KG1 (cell line): ENCODE results near the gene SBDS.
"Not testable (repeated sequence)": the region's sequence is repeated elsewhere in the genome, so short reads cannot be mapped to it uniquely, and the experiment has no call there.

Experiments used
- DNase-seq: peaks from one replicate; lab custom pipeline; 2025; lab: John Stamatoyannopoulos, UW

Gene SBDS

DNA sequence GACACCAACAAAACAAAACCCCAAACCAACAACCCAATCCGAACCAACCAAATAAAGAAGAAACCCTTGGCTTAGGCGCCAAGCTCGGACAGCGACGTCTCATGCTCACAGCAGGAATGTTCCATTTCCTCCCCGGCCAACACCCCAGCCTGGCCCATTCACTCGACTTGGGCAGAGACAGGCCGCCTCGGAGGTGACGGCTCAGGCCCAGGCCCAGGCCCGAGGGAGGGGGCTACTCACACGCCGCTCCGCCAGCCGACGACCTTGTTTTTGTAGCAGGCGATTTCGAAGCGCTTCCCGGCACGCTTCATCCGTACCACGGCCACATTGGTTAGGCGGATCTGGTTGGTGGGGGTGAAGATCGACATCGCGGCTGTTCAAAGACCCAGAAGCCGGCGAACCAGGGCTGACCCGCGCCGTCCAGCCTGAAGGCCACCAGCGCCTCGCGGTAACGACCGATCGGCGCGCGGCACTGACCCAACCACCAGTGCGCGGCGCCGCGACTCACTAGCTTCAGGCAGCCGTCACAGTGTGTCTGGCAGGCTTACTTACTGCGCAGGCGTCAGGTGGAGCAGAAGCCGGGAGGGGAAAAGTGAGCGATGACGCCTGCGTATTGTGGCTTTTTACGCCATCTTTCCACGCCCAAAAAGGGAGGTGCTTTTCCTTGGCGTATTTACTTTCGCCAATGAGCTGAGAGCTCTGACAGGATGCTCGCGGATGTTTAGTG is at the start of gene SBDS:
SBDS (minus strand) TSS at position 537 of the 727 bp plus-strand sequence; CDS start at position 368, 169 bp downstream.
- DNase-seq: peak; percentile 97

DNA sequence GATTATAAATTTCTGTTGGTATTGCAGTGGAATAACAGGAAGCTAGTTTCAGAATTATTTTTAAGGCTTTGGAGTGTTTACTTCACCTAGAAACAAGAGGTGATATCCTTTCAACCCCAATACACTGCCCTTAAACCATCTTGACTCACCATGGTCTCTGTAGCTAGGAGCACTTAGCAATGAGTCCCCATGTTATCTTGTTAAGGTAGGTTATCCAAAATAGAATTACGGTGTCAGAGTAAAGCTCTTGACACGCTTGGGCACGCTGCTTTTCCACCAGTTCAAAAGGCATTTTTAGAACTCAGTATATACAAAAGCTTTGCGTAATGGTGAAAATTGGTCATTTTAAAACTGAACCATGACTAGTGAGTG is 48.2 kb upstream of the SBDS start:
- DNase-seq: not testable (repeated sequence)

DNA sequence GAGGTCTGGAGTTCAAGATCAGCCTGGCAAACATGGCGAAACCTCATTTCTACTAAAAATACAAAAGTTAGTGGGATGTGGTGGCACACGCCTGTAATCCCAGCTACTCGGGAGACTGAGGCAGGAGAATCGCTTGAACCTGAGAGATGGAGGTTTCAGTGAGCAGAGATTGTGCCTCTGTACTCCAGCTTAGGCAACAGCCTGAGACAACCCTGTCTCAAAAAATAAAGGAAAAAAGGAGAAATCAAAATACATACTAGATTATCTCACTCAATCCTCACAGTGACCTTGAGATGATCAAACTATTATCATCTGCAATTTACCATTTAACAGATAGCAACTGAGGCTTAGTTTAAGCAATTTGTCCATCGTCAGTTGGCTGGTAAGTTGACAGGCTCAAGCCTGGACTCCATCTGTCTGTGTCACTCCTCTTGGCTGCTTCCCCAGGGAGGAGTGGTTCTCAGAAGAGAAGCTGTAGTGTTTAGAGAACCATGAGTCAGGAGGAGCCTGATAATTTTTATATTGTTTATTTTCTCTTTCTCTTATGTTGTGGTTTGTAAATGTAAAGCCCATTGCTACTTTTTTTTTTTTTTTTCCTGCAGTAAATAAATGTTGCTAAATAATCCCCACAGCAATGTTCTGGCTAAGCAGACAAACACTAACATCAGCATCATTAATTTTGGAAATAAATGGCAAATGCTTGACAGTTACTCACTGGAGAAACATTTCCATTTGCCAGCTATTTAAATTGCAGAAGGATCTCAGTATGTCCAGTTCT is 47.6 kb upstream of the SBDS start:
- not testable (repeated sequence) for DNase-seq

DNA sequence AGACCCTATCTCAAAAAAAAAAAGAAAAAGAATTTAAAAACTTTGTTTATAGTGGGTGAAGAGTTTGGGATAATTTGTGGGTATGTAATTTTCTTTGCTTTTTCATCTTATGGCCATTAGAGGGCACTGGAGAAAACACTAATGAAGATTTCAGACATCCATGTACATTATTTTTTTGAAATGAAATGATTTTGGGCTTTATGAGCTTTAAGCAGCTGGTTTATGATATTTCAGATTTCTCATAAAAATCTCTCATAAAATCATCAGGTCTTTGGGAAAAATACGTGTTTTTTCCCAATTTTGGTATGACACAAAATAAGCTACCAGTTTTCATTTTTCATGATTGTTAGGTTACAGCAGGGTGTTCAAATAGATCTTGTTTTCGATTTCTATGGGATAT is 45.4 kb upstream of the SBDS start:
- DNase-seq: not testable (repeated sequence)

DNA sequence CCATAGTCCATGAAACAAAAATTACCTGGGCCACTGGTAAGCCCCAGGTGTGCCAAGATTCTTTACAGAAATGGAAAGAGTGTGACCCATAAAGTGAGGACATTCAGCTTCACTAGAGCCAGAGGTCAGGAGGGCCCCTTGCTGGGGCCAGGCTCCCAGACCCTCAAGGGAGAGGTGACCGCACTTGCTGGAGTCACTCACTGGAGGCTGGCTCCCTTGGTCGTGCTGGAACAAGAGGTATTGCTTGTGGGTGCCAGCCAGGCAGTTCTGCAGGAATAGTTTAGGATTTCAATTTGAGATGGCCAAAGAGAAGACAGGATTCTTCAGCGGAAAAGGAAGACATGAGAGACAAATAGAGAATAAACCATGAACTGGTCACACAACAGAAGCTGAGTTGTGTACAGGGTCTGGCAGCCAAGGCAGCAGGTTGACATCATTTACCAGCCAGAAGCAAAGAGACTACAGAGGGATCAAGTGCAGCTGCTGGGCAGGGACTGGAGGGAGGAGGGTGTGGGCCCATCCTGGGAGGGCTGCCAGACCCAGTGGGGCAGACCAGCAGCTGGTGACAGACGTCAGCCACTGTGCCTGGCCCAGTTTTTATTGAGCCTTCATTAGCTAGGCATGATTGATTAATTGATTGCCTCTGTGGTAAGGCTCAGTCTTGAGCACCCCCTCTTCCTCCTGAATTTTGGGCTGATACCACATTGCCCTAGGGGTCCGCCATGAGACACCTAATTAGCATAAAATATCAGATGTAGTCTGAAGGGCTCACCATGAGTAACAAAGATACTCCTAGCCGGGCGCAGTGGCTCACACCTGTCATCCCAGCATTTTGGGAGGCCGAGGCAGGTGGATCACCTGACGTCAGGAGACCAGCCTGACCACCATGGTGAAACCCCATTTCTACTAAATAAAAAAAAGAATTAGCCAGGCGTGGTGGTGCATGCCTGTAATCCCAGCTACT is 41.3 kb upstream of the SBDS start:
- DNase-seq: not testable (repeated sequence)

DNA sequence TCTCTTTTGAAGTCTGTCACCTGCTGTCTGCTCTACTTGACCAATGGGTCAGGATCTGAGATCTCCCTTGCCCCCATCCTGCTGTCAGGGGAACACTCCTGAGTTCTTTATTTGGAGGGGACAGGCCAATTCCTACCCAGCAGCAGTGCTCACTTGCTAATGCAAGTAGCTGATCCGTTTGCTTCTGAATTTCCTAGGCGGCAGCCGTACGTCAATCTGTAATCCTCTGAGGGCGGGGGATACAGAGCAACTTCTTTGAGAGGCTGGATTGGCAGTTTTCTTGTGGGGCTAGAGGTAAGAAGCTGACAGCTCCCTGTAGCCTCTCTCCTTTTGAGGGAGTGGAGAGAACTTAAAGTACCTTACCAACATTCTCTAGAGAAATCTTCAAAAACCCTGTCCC is 37.9 kb upstream of the SBDS start:
- no peak for DNase-seq

DNA sequence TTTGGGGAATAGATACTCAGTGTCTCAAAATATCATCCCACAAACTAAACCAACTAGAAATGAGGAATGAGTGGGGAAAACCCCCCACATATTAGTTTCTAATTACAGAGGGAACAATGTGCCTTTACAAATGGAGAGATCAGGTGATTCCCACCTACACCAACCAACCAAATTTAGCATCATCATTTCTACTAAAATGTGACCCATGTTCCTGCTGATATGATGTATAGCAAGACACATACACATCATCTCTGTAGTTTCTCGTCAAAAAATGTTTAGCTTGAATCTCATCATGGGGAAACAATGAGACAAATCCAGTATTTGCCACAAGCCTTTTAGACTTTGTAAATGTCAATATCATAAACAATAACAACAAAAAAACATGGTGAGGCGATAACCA is 36.3 kb upstream of the SBDS start:
- DNase-seq: not testable (repeated sequence)

DNA sequence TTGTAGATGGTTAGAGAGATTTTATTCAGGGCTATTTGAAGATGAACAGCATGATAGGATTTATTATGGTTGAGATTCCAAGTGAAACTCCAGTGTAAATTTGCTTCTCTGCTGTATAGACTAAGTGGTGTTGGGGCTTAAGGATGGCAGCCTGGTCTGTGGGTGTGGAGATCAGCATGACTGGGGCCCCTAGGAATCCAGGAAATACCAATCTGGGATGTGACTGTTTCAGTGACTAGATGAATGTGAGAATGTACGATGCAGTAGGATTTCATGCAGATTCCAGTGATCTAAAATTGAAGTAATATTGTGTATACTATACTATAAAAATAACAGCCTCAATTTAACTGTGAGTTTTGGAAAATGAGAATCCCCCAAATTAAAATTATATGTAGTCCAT is 30.1 kb upstream of the SBDS start:
- not testable (repeated sequence) for DNase-seq

DNA sequence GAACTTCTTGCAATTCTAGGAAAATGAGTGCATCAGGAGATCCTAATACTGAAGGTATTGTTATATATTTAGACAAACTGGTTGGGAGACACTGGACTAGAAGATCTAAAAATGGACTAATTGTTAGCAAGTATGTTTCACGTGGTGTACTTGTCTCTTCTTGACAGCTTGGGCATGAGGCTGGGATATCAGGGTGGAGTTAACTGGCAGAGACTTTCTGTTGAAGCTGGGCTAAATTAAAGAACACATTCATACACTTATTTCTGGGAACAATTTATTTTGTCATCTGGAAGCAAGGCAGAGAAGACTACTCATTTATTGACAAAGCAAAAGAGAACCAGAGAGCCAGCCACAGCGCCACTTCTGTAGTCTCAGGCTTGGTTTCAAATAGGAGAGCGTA is 27.1 kb upstream of the SBDS start:
- no peak for DNase-seq

DNA sequence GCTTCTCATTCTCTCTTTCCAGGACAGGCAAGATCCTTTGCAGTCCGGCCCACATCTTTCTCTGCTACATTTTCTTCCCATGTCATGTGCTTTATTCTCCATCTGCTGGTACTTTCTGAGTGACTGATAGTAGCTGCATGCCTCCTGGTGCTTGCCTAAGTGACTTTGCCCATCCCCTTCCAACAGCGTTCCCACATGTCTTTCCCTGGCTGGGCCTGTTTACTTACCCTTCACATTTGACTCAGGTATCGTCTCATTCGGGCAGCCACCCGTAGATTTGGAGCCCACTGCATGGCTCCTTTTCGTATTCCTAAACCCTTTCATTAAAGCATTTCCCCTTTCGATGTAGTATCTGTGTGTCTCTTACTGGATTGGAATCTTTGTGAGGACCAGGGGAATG is 25.9 kb upstream of the SBDS start:
- no peak for DNase-seq

DNA sequence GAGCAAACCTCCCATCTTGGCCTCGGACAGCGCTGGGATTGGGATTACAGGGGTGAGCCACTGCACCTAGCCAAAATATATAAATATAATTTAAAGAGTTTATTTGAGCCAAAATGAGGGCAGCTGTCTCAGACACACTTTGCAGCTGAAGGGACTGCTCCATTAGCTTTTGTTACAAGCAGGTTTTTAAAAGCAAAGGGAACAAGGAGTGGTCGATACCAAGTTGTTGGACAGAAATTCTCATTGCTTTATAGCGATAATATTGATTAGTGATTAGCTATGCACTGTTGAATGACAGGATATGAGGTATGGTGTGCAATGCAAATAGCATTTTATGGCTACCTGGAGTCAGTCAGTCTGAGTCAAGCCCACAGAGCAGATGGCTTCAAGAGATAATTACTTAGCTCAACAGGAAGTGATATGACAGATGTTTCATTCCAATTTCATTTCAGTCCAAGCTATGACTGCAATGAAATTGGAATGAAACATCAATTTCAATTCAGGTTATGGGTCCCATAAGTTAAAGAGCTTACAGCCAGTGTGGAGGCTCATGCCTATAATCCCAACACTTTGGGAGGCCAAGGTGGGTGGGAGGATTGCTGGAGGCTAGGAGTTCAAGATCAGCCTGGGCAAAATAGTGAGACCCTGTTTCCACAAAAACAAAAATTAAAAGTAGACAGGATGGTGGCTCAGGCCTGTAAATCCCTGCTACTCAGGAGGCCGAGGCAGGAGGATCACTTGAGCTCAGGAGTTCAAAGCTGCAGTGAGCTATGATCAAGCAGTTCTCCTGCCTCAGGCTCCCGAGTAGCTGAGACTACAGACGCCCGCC is 24.4 kb upstream of the SBDS start:
- peak; percentile 37 for DNase-seq

DNA sequence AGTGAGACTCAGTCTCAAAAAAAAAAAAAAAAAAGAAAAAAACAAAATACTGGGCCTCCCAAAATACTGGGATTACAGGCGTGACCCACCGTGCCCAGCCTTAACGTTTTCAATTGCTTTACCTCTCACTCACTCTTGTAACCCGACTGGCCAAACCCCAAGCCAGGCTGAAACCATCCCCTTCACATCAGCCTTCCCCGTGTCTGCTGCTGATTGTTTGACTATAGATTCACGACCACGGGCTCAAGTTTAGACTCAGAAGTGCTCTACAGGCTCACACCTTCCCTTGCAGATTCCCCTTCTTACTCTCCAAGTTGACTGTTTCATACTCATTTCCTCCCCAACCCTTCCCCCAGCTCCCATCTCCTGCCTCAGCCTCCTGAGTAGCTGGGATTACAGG is 23.6 kb upstream of the SBDS start:
- DNase-seq: no peak

DNA sequence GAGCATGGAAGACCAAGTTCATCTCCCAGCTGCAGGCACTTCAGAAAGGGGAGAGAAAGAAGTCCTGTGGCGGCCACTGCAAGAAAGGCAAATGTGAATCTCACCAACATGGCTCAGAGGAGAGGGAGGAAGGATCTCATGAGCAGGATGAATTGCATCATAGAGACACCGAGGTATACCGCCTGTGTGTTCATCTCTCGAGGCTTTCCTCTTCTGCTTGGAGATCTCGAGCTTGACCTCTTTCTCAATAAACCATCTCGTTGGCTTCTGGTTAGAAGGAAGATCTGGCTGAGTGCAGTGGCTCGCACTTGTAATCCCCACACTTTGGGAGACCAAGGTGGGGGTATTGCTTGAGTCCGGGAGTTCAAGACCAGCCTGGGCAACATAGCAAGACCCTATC is 22.6 kb upstream of the SBDS start:
- DNase-seq: not testable (repeated sequence)

DNA sequence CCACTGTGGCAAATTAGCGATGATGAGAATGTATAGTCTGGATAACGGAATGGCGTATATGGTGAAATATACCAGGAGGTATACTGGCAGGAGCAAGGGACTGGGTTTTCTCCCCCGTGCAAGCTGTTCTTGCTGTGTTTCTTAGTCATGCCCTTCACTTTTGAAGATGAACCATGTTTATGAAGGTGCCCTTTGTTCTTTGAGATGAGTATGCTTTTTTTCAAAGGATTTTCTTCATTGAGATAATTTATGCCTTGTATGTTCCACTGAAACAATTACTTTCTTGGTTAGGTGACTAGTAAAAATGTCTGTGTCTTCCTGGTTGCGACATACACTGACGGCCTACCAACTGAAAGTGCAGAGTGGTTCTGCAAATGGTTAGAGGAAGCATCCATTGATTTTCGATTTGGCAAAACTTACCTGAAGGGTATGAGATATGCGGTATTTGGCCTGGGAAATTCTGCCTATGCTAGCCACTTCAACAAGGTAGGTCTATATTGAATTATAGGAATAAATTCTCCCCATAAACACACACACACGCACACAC is 18.8 kb upstream of the SBDS start:
- DNase-seq: not testable (repeated sequence)

DNA sequence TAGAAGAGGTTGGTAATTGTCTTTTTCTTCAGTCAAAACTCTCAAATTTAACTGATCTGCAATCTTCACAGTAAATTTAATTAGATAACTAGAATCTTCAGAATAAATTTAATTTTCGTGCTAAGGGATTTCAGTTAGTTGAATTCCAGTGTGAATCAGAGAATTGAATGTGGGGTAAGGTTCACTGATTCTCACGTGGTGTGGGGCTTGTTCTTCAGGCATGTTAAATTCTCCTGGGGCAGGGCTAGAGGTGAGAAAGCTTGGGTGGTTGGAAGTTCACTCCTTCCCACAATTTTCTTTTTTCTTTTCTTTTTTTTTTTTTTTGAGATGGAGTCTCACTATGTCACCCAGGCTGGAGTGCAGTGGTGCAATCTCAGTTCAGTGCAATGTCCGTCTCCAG is 14.3 kb upstream of the SBDS start:
- not testable (repeated sequence) for DNase-seq

DNA sequence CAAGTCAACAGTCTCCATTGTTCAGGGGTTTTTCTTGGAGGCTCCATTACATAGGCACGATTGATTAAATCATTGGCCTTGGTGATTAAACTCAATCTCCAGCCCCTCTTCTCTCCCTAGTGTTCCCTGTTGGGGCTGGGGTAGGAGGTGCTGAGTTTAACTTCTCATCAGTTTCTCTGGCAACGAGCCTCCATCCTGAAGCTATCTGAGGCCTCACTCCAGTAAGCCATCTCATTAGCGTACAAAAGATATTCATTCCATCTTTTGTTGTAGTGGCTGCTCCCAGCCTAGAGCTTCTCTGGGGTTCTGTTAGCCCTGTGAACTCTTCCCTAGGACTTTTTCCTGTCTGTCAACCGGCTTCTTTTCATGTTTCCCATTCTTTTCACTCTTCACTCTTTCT is 12.9 kb upstream of the SBDS start:
- no peak for DNase-seq

DNA sequence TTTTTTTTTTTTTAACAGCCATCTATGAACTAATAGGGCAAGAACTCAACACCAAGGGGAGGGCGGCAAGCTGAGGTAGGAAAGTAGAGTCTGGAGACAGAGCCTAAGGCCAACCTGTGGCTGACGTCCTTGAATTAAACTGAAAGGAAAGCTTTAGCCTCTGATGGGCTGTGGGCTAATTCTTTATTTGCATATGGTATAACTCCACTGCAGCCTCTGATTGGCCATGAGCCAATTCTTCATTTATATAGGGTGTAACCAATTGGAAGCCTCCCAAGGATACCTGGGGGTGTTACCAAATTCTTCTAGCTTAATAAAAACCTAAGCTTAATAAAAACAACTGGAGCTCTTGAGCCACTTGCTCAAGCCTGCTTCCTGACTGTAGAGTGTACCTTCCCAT is 11.6 kb upstream of the SBDS start:
- no peak for DNase-seq

DNA sequence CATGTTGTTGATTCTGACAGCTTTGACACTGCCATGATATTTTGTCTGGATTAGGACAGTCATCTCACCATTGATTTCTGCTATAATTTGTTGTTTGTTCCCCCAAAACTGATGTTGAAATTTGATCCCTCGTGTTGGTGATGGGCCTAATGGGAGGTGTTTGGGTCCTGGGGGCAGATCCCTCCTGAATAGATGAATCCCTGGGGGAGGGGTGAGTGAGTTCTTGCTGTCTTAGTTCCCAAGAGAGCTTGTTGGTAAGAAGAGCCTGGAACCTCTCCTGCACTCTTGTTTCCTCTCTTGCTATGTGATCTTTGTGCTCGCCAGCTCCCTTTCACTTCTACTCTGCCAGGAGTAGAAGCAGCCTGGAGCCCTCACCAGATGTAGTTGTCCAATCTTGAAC is 8.8 kb upstream of the SBDS start:
- DNase-seq: not testable (repeated sequence)

DNA sequence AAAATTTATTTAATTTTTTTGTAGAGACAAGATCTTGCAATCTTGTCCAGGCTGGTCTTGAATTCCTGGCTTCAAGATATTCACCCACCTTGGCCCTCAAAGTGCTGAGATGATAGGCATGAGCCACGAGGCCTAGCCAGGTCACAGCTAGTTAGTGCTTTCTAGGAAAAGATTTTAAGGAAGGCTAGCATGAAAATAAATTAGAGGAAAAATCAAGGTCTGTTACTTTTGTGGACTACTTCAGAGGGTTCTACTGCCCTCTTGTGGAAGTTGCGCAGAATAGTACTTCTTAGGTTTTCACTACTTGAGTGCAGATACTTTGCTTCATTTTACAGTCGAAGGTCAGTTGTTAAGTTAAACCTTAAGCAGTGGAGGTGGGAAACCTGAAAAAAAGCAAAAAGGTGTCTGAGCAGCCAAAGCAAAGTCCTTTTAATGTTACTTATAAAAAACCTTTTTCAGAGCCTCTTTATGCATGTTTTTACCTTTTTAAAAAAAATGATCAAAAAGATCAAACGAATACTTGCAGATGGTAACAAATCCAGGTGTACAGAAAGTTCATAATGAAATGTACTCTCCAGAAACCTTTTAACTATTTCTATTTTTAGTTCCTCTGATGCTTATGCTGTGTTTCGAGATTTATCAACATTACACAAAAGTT is 5.3 kb upstream of the SBDS start:
- DNase-seq: not testable (repeated sequence)

DNA sequence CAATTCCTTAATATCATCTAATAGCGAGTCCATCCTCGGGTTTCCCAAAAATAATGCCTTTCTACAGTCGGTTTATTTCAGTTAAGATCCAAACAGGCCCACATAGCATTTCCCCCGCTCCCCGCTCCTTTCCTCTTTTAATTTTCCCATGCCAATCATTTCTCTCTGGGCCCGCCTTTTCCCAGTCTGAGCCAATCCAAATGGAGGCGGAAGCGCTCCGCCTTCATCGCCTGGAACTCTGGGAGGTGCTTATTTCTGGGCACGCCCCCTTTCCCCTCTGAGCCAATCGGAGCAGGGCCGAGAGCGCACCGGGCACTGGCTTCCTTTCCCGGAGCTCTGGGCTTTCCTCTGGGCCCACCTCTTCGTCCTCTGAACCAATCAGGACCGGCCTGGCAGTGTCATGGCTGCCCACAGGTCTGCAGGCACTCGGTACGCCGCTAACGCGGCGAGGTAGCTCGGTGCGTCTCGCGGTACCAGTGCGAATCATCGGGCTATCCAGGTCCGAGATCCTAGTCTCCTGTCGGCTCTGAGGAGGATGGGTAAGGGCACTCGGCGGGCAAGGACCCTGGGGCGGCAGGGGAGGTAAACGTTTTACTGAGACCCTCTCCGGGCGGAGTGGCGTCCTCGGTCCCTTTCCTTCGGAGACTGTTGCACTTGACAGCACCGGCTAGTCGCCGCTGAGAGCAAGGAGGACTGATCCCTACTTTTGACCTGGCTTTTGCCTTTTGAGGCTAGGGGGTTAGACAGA is 1.2 kb upstream of the SBDS start, which contains the start of gene TYW1:
TYW1 (plus strand) TSS at position 390 of the 748 bp plus-strand sequence; CDS start at position 536, 146 bp downstream.
- peak; percentile 96 for DNase-seq
